ENCODE measurements around the gene CLEC6A. TPM values are rescaled to one million over a fixed set of nuclear protein-coding genes. Genes with fewer than 3 reads are reported as not detected.

CLEC6A gene
- total and polyA plus RNA-seq, 4 donors: not detected

- DNase-seq (ENCODE audit: low spot score): no peak
- no peaks in the 10 kb centered on the region for H3K9me3 ChIP-seq (ENCODE audit: control insufficient read depth in 4 of 4, low read length in 3 of 4)
- H3K27me3 ChIP-seq (ENCODE audit: control insufficient read depth in 4 of 4, insufficient read depth in 4 of 4, low read length in 3 of 4): no peaks in the 10 kb centered on the region
- H3K36me3 ChIP-seq (ENCODE audit: control insufficient read depth in 4 of 4, insufficient read depth in 3 of 4, low read depth in 1 of 4, low read length in 3 of 4): no peaks in the 10 kb centered on the region
- 75% methylated on average over 3 of the region's 3 CpGs for WGBS
- no peaks in the 10 kb centered on the region for H3K4me1 ChIP-seq (ENCODE audit: control insufficient read depth in 4 of 4, insufficient read depth in 4 of 4, low read length in 3 of 4)
- TF ChIP-seq HNF4G (IDR thresholded peaks at IDR 0.05) (no peak), REST (IDR thresholded peaks at IDR 0.05) (no peak), GABPA (IDR thresholded peaks at IDR 0.05 in 1 of 2, conservative IDR thresholded peaks at IDR 0.05 in 1 of 2) (no peak), TAF1 (conservative IDR thresholded peaks at IDR 0.05) (no peak), ATF3 (IDR thresholded peaks at IDR 0.05) (no peak), ZBTB33 (IDR thresholded peaks at IDR 0.05) (no peak)
- H3K9ac ChIP-seq (ENCODE audit: low read depth in 1 of 2, low read length in 2 of 2): no peak overlapping the region
- H3K4me3 ChIP-seq (ENCODE audit: low read depth in 1 of 3, low read length in 3 of 3): no peak overlapping the region
- H3K27ac ChIP-seq (ENCODE audit: low read depth in 1 of 2, low read length in 2 of 2): no peak overlapping the region
Observed at GRCh38 chr12:8501720-8502119, 46.0 kb downstream of the CLEC6A start.

- 90% methylated on average over 1 of the region's 1 CpG for WGBS
- Histone ChIP-seq H3K4me1 (ENCODE audit: control insufficient read depth in 4 of 4, insufficient read depth in 4 of 4, low read length in 3 of 4) (no peaks in the 10 kb centered on the region), H3K9me3 (ENCODE audit: control insufficient read depth in 4 of 4, low read length in 3 of 4) (no peaks in the 10 kb centered on the region), H3K4me3 (ENCODE audit: low read depth in 1 of 3, low read length in 3 of 3) (no peak overlapping the region), H3K27ac (ENCODE audit: low read depth in 1 of 2, low read length in 2 of 2) (no peak overlapping the region), H3K36me3 (ENCODE audit: control insufficient read depth in 4 of 4, insufficient read depth in 3 of 4, low read depth in 1 of 4, low read length in 3 of 4) (no peaks in the 10 kb centered on the region), H3K27me3 (ENCODE audit: control insufficient read depth in 4 of 4, insufficient read depth in 4 of 4, low read length in 3 of 4) (no peaks in the 10 kb centered on the region), H3K9ac (ENCODE audit: low read depth in 1 of 2, low read length in 2 of 2) (no peak overlapping the region)
- TF ChIP-seq GABPA (IDR thresholded peaks at IDR 0.05 in 1 of 2, conservative IDR thresholded peaks at IDR 0.05 in 1 of 2) (no peak), HNF4A (conservative IDR thresholded peaks at IDR 0.05) (no peak), CTCF (IDR thresholded peaks at IDR 0.05; ENCODE audit: low read depth, low read length, missing input control) (no peak), ZBTB33 (IDR thresholded peaks at IDR 0.05) (no peak), FOXA1 (IDR thresholded peaks at IDR 0.05) (no peak), JUND (IDR thresholded peaks at IDR 0.05) (no peak), ATF3 (IDR thresholded peaks at IDR 0.05) (no peak), FOXA2 (IDR thresholded peaks at IDR 0.05) (no peak), RXRA (IDR thresholded peaks at IDR 0.05) (no peak), REST (IDR thresholded peaks at IDR 0.05) (no peak), TAF1 (conservative IDR thresholded peaks at IDR 0.05) (no peak), HNF4G (IDR thresholded peaks at IDR 0.05) (no peak), RAD21 (IDR thresholded peaks at IDR 0.05) (no peak), EGR1 (IDR thresholded peaks at IDR 0.05; ENCODE audit: low read depth in 2 of 2) (no peak), MAX (IDR thresholded peaks at IDR 0.05) (no peak), NR2F2 (IDR thresholded peaks at IDR 0.05) (no peak), YY1 (IDR thresholded peaks at IDR 0.05) (no peak), SP1 (IDR thresholded peaks at IDR 0.05) (no peak)
- DNase-seq (ENCODE audit: low spot score): no peak
Observed at GRCh38 chr12:8504351-8504750, 48.6 kb downstream of the CLEC6A start.
